Ovary (tissue), 9 donors: Measurements from ENCODE around the gene ZNF385A. TPM values are rescaled to one million over a fixed set of nuclear protein-coding genes. Genes with fewer than 3 reads are reported as not detected.
A peak's percentile ranks its signal among the peaks of the same experiment; 100 is the strongest.

Experiments used
- DNase-seq, 5 donors: peaks; one replicate each; pipeline ENCODE4 v3.0.0-alpha.2; 2019 to 2020
- H3K27ac ChIP-seq, 2 donors: fragments of 200-600 bp; one replicate each; pipeline versions ENCODE4 v1.5.1 to v1.8.0; 2019 to 2022
- H3K27me3 ChIP-seq: fragments of 200-600 bp; one replicate; pipeline ENCODE4 v1.8.0; 2022
- H3K36me3 ChIP-seq: fragments of 200-600 bp; sonication (generic); one replicate; pipeline ENCODE4 v1.5.1; 2019
- H3K4me1 ChIP-seq: one replicate; pipeline ENCODE4 v1.8.1; 2013; ENCODE audit warnings: mild to moderate bottlenecking, moderate library complexity; ENCODE audit not compliant: insufficient read depth
- H3K4me3 ChIP-seq: fragments of 200-600 bp; sonication (generic); one replicate; pipeline ENCODE4 v1.5.1; 2017
- H3K9me3 ChIP-seq, 2 donors: fragments of 200-600 bp in 1 of 2; sonication (generic) in 1 of 2; one replicate each; pipeline versions ENCODE4 v1.5.1 to v1.8.1; 2013 to 2019; ENCODE audit warnings: mild to moderate bottlenecking in 1 of 2, moderate library complexity in 1 of 2
- CTCF ChIP-seq, 3 donors: fragments of 450-650 bp in 2 of 3; fragments of 200-600 bp in 1 of 3; IDR thresholded peaks; one replicate each; pipeline versions ENCODE4 v1.5.1 to v1.8.0; 2016 to 2022; ENCODE audit warnings: antibody characterized with exemption in 3 of 3, mild to moderate bottlenecking in 1 of 3
- EP300 ChIP-seq: sonication (generic); formaldehyde crosslinking; IDR thresholded peaks from one replicate; pipeline ENCODE4 v1.6.1; 2017; ENCODE audit warnings: antibody characterized with exemption
- POLR2A ChIP-seq: fragments of 450-650 bp; IDR thresholded peaks from one replicate; pipeline ENCODE4 v1.6.1; 2017; ENCODE audit warnings: antibody characterized with exemption, mild to moderate bottlenecking, moderate library complexity
- WGBS, 3 donors: extraction: QIAGEN DNeasy Blood & Tissue Kit in 1 of 3; methylation state at CpG; one replicate each; pipeline versions ENCODE4 v1.1.5 to v1.1.7; 2013 to 2017; 5-methylcytosine and 5-hydroxymethylcytosine counted together
- intact Hi-C, 4 donors: fragments of 100-400 bp; cut with DNase I; formaldehyde crosslinking; loops; one replicate each; pipeline versions ENCODE4 v1.11.0 to v1.15.1; 2022 to 2023
- polyA plus RNA-seq, 2 donors: library from polyadenylated mRNA; stranded (reverse); fragments of 200-250 nt in 1 of 2; fragments of 350-450 nt in 1 of 2; fragmentation: Illumina TruSeq in 1 of 2; extraction: RNeasy Lipid Tissue Mini Kit (QIAGEN cat#74804) in 1 of 2; gene quantifications; one replicate each; pipeline ENCODE4 v1.2.3, GENCODE V29; 2013 to 2014
- total RNA-seq, 7 donors: library from RNA; depleted of rRNA in 2 of 7; stranded (reverse); fragments of >200 nt in 2 of 7; fragmentation: NEBNext Ultra II Directional in 3 of 7; extraction: Animal tissue kit (Norgen Biotek cat#: 25700) in 3 of 7; gene quantifications; one replicate each; pipeline versions ENCODE4 v1.1.0 to v1.2.4, GENCODE V29; 2016 to 2023
- donor health status: DM: no; HTN: no; CAD: no; lungs with moderate emphysema.
- donor health status: DM: no; HTN: no; CAD: no.
- donor health status: Bipolar disorder and iron deficiency.
- donor health status: DM: yes; HTN: yes; CAD: no.
- donor health status: DM: no; HTN: no; CAD: no.
- donor health status: DM: yes; HTN: yes; CAD: no.

ZNF385A gene
- total and polyA plus RNA-seq, 9 donors = 3.6 to 30.5 (median 6.0) TPM

DNA sequence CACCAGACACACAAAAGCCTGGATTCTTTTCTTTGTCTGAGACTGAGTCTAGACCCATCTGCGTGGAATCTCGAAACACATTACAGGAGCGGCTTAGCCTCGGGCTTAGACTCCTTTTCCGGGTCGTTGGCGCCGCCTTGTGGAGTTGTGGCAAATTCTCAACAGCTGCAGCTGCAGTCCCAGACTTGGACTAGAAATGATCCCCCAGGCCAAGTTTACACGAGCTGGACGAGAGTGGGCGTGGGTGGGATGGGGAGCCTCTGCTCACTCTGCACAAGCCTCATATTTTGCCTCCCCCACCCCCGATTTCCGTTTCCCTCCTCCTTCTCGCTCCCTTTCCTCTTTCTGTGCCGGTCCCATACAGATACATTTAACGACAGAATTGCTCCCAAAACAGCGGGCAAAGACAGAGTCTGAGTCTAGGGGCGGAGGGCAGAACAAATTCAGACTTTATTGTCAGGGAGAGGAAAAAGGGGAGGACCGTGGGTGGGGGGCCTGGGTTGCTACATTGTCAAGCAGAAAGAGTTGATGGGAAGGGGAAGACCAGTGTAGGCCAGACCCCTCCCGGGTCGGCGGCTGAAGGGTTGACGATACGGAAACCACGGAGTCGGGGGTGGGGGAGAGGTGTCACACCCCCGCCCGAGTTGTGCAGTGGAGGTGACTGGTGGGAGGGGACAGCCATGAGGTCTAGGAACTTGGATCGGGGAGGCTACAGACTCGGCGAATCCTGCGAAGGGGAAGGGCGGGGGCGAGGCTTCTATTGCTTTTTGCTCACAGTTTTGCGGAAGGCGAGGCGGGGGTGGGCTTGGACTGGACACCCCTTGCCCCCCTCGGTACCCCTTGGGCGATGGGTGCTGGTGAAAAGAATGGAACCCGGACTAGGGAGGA lies 15.6 kb downstream of the ZNF385A start:
- peak overlapping the region; percentile 42 for H3K4me3 ChIP-seq
- peaks cover 12% of the 10 kb centered on the region for H3K4me1 ChIP-seq
- intact Hi-C loops = loop anchor here (5.0 to 10.0 kb wide), 3 partner anchors 37 to 384 kb away; partner anchors contain the start of genes HOXC8 (in 2 of the 4), HOXC9 (in 2 of the 4) and HOXC10 (in 1 of the 4)
- WGBS, 3 donors = 7 to 12% (median 8%) methylated on average over 40 of the region's 40 CpGs
- no peaks in the 10 kb centered on the region for H3K9me3 ChIP-seq
- H3K27ac ChIP-seq = peak overlapping the region; percentile 67 to 76
- no peaks in the 10 kb centered on the region for H3K36me3 ChIP-seq
- DNase-seq = peak; percentile 90 to 94 (median 94)
- no peaks in the 10 kb centered on the region for H3K27me3 ChIP-seq
- TF ChIP-seq CTCF (IDR thresholded peaks at IDR 0.05) (peak; percentile 42 to 89 (median 86)), POLR2A (no peak)

DNA sequence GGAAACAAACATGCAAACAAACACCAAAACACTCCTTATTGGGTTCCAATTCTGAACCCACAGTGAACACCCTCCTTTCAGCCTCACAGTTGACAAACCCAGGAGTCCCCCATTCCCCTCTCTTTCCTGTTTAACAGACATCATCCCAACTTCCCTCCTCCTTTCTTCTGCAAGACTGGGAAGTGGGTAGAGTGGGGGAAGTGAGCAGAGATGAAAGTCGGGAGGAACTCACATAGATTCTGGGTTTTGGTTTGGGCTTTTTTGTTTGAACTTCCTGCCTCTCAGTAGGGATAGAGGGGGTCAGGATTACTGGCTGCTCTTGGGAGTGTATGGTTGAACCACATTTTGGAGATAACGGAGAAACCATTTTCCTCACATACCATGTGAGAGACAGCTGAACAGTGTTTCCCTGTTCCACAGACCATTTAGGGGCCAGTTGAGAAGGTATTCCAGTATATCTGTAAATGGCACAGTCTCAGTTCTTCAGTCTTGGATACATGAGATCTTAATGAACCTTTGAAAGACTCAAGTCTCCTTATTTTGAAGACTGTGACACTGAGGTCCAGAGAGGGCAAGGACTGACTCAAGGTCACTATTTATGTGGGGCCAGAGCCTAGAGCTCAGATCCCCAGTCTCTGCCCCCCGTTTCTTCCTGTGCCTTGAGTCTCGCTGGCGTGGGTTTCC lies 16.4 kb downstream of the ZNF385A start:
- no peak overlapping the region for H3K4me3 ChIP-seq
- 11 to 24% (median 17%) methylated on average over 5 of the region's 5 CpGs for WGBS, 3 donors
- intact Hi-C loops = loop anchor here (5.0 to 10.0 kb wide), 3 partner anchors 36 to 383 kb away; partner anchors contain the start of genes HOXC8 (in 2 of the 4), HOXC9 (in 2 of the 4) and HOXC10 (in 1 of the 4)
- peak overlapping the region in 1 of 2 donors; percentile 8 for H3K27ac ChIP-seq
- H3K36me3 ChIP-seq = no peaks in the 10 kb centered on the region
- TF ChIP-seq EP300 = no peak
- no peak for TF ChIP-seq CTCF (IDR thresholded peaks at IDR 0.05)
- no peak for TF ChIP-seq POLR2A
- no peak for DNase-seq
- peaks cover 12% of the 10 kb centered on the region for H3K4me1 ChIP-seq
- H3K27me3 ChIP-seq = no peaks in the 10 kb centered on the region
- no peaks in the 10 kb centered on the region for H3K9me3 ChIP-seq

- TF ChIP-seq POLR2A (no peak), EP300 (no peak), CTCF (IDR thresholded peaks at IDR 0.05) (no peak)
- Histone ChIP-seq H3K36me3 (no peaks in the 10 kb centered on the region), H3K4me3 (no peak within 1 kb of the TSS), H3K27ac (no peak within 1 kb of the TSS), H3K4me1 (peaks cover 1% of the 10 kb centered on the region), H3K27me3 (no peaks in the 10 kb centered on the region), H3K9me3 (no peaks in the 10 kb centered on the region)
- DNase-seq = no peak
- intact Hi-C loops = loop anchor here (5.0 to 10.0 kb wide), 3 partner anchors 147 to 380 kb away; partner anchors contain the start of genes HOXC8 (in 2 of the 4), HOXC9 (in 2 of the 4) and HOXC10 (in 1 of the 4)
- 65 to 68% (median 66%) methylated on average over 4 of the region's 4 CpGs for WGBS, 3 donors
Measured at GRCh38 chr12:54364413-54364812, 20.1 kb downstream of the ZNF385A start, which contains the start of gene GPR84. TSS of gene GPR84 (minus strand) at chr12:54364486. CDS start at chr12:54363851, 635 bp downstream.

DNA sequence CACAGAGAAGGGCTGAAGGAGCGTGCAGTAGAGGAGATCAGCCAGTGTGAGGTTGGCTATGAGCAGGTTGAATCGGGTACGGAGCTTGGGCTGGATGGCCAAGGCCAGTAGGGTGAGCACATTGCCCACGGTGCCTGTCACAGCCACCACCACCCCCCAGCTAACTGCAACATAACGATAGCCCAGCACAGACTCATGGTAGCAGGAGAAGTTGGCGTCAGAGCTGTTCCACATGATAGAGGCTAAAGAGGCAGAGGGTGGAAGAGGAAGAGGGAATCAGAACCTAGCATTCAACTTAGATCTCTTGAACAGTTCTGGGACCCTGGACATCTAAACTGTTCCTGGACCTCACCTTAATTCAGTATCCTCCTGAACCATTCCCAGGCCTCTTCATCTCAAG lies 20.9 kb downstream of the ZNF385A start:
- no peak for DNase-seq
- intact Hi-C loops = loop anchor here (2.0 to 10.0 kb wide), 5 partner anchors 143 to 379 kb away; partner anchors contain the start of genes HOXC8 (in 2 of the 4), HOXC9 (in 2 of the 4) and HOXC10 (in 1 of the 4)
- peaks cover 1% of the 10 kb centered on the region for H3K4me1 ChIP-seq
- no peak overlapping the region for H3K4me3 ChIP-seq
- WGBS, 3 donors = 87 to 89% (median 89%) methylated on average over 6 of the region's 6 CpGs
- H3K27me3 ChIP-seq = no peaks in the 10 kb centered on the region
- H3K36me3 ChIP-seq = no peaks in the 10 kb centered on the region
- H3K9me3 ChIP-seq = no peaks in the 10 kb centered on the region
- H3K27ac ChIP-seq = no peak overlapping the region
- TF ChIP-seq CTCF (IDR thresholded peaks at IDR 0.05) = no peak
- no peak for TF ChIP-seq POLR2A
- no peak for TF ChIP-seq EP300
